ENCODE data around the gene ANK2. TPM values are rescaled to one million over a fixed set of nuclear protein-coding genes. Genes with fewer than 3 reads are reported as not detected.
A peak's percentile ranks its signal among the peaks of the same experiment; 100 is the strongest.

ANK2 gene
- total RNA-seq, 2 donors from 2014 or later = 6.6 to 7.1 TPM

- Mint-ChIP-seq H3K9me3 (peaks cover 0 to 2% of the 10 kb centered on the region in 2 donors), H3K27me3 (ENCODE audit: low read depth) (peaks cover 8% of the 10 kb centered on the region), H3K27ac (no peak overlapping the region), H3K4me1 (ENCODE audit: low read depth) (no peaks in the 10 kb centered on the region), H3K36me3 (ENCODE audit: insufficient read depth in 2 of 2) (no peaks in the 10 kb centered on the region), H3K4me3 (no peak overlapping the region)
- ATAC-seq (replicated peaks in 1 of 2) (no peak), DNase-seq (no peak)
Measured at GRCh38 chr4:113114884-113115283, 65.4 kb downstream of the ANK2 start.

DNA sequence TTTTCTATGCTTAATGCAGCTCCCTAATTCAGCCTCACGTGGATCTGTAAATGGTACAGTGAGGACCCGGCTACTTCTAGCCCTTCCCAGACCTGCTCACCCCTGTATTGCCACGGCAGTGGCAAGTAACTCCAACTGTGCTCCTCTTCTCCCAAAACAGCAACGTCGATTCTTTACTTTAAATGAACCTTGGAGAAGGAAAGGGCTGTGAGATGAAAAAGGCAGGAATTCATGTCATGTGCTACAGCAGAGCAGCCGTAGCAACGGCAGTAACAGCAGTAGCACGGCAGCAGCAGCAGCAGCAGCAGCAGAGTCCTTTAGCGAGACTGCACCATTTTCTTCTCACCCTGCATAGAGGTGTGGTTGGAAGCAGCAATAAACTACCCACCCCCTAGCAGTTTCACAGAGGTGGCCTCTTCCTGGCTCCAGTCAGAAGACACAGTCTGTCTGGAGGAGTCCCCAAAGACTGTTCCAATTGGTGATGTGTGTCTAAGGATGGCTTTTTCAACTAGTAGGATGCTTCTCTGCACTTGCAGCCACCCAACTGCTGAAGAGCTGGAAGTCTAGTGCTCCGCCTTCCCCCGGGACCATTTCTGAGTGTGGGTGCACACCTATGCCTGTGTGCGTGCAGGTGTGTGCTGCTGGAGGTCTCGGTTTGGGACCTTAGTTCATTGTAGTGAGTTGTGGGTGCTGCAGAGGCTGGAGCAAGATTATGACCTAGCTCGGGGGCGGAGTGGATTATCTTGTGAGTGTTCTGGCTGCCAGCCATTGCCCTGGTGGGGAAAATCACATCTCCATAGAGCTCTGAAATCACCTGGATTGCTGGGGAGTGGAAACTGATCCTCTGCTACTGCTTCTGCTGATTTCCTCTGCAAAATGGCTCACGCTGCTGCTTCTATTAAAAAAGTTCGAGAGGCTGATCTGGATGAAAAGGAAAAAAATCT, 67.2 kb downstream of the ANK2 start:
- DNase-seq = no peak
- Mint-ChIP-seq H3K36me3 (ENCODE audit: insufficient read depth in 2 of 2) (no peaks in the 10 kb centered on the region), H3K27ac (no peak overlapping the region), H3K4me1 (ENCODE audit: low read depth) (no peaks in the 10 kb centered on the region), H3K9me3 (peaks cover 0 to 2% of the 10 kb centered on the region in 2 donors), H3K4me3 (no peak overlapping the region), H3K27me3 (ENCODE audit: low read depth) (peaks cover 8% of the 10 kb centered on the region)
- ATAC-seq (replicated peaks in 1 of 2) = no peak

GRCh38 chr4:113117358-113117702, 67.9 kb downstream of the ANK2 start:
- H3K27me3 Mint-ChIP-seq (ENCODE audit: low read depth) = peaks cover 8% of the 10 kb centered on the region
- ATAC-seq (replicated peaks in 1 of 2) (no peak), DNase-seq (no peak)
- no peak overlapping the region for H3K4me3 Mint-ChIP-seq
- H3K27ac Mint-ChIP-seq = no peak overlapping the region
- peaks cover 0 to 2% of the 10 kb centered on the region in 2 donors for H3K9me3 Mint-ChIP-seq
- no peaks in the 10 kb centered on the region for H3K4me1 Mint-ChIP-seq (ENCODE audit: low read depth)
- H3K36me3 Mint-ChIP-seq (ENCODE audit: insufficient read depth in 2 of 2) = no peaks in the 10 kb centered on the region

GRCh38 chr4:113122066-113122465, 72.6 kb downstream of the ANK2 start:
- H3K27me3 Mint-ChIP-seq (ENCODE audit: low read depth) = peaks cover 6% of the 10 kb centered on the region
- ATAC-seq (replicated peaks in 1 of 2) (peak in 1 of 2 donors; percentile 33), DNase-seq (no peak)
- no peak overlapping the region for H3K4me3 Mint-ChIP-seq
- H3K36me3 Mint-ChIP-seq (ENCODE audit: insufficient read depth in 2 of 2) = no peaks in the 10 kb centered on the region
- no peaks in the 10 kb centered on the region for H3K4me1 Mint-ChIP-seq (ENCODE audit: low read depth)
- H3K27ac Mint-ChIP-seq = no peak overlapping the region
- H3K9me3 Mint-ChIP-seq = peaks cover 0 to 2% of the 10 kb centered on the region in 2 donors

DNA sequence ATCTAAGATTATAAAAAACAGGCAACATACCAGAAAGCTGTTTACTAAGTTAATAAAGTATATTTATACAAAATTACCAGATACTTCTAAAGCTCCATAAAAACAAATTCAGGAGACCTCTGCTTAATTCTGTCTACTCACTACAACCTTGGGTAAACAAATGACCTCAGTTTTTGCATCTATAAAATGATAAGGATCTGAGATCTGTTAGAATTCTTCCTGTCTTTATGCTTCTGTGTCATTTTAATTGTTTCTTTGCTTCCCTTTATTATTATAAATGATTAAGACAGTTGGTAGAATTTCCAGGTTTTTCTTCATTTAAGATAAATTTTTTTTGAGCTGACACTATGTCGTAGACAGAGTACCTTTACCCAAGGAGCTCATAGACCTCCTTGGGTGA, 76.0 kb downstream of the ANK2 start:
- Mint-ChIP-seq H3K9me3 (no peaks in the 10 kb centered on the region), H3K27me3 (ENCODE audit: low read depth) (no peaks in the 10 kb centered on the region), H3K4me1 (ENCODE audit: low read depth) (no peaks in the 10 kb centered on the region), H3K4me3 (no peak overlapping the region), H3K36me3 (ENCODE audit: insufficient read depth in 2 of 2) (no peaks in the 10 kb centered on the region), H3K27ac (no peak overlapping the region)
- DNase-seq (no peak), ATAC-seq (replicated peaks in 1 of 2) (no peak)

GRCh38 chr4:113131136-113131535, 81.7 kb downstream of the ANK2 start:
- no peak overlapping the region for H3K4me3 Mint-ChIP-seq
- no peak overlapping the region for H3K27ac Mint-ChIP-seq
- no peak for DNase-seq
- no peaks in the 10 kb centered on the region for H3K4me1 Mint-ChIP-seq (ENCODE audit: low read depth)
- peaks cover 0 to 2% of the 10 kb centered on the region in 2 donors for H3K9me3 Mint-ChIP-seq
- no peak for ATAC-seq (replicated peaks in 1 of 2)
- H3K27me3 Mint-ChIP-seq (ENCODE audit: low read depth) = no peaks in the 10 kb centered on the region
- no peaks in the 10 kb centered on the region for H3K36me3 Mint-ChIP-seq (ENCODE audit: insufficient read depth in 2 of 2)

GRCh38 chr4:113131621-113132020, 82.2 kb downstream of the ANK2 start:
- Mint-ChIP-seq H3K27ac (no peak overlapping the region), H3K4me3 (no peak overlapping the region), H3K4me1 (ENCODE audit: low read depth) (no peaks in the 10 kb centered on the region), H3K9me3 (peaks cover 0 to 2% of the 10 kb centered on the region in 2 donors), H3K36me3 (ENCODE audit: insufficient read depth in 2 of 2) (no peaks in the 10 kb centered on the region), H3K27me3 (ENCODE audit: low read depth) (no peaks in the 10 kb centered on the region)
- ATAC-seq (replicated peaks in 1 of 2) (no peak), DNase-seq (no peak)

- ATAC-seq (replicated peaks in 1 of 2) = no peak
- Mint-ChIP-seq H3K9me3 (no peaks in the 10 kb centered on the region), H3K4me1 (ENCODE audit: low read depth) (no peaks in the 10 kb centered on the region), H3K4me3 (no peak overlapping the region), H3K27me3 (ENCODE audit: low read depth) (no peaks in the 10 kb centered on the region), H3K27ac (no peak overlapping the region), H3K36me3 (ENCODE audit: insufficient read depth in 2 of 2) (no peaks in the 10 kb centered on the region)
- DNase-seq = no peak
Measured at GRCh38 chr4:113141901-113142346, 92.5 kb downstream of the ANK2 start.

- Mint-ChIP-seq H3K27ac (no peak overlapping the region), H3K4me1 (ENCODE audit: low read depth) (no peaks in the 10 kb centered on the region), H3K4me3 (no peak overlapping the region), H3K36me3 (ENCODE audit: insufficient read depth in 2 of 2) (no peaks in the 10 kb centered on the region), H3K27me3 (ENCODE audit: low read depth) (no peaks in the 10 kb centered on the region), H3K9me3 (no peaks in the 10 kb centered on the region)
- ATAC-seq (replicated peaks in 1 of 2) (no peak), DNase-seq (no peak)
Measured at GRCh38 chr4:113142351-113142750, 92.9 kb downstream of the ANK2 start.

DNA sequence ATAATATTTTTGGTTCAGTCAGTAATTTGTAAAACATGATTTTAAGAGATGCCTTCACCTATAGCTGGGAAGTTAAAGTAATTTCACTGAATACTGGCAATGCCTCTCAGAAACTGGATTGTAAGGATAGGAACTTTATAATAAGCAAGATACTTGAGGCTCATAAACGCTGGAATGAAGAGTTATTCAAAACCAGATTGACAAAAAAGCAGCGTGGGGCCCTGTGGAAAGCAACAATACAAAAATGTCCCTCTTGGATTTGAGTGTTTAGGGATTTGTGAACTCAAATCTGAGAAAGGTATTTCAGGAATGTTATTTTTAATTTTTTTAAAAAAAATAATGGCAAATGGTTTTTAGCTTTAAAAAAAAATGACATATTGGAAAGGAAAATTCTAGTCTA, 94.6 kb downstream of the ANK2 start:
- Mint-ChIP-seq H3K27me3 (ENCODE audit: low read depth) (no peaks in the 10 kb centered on the region), H3K4me3 (no peak overlapping the region), H3K9me3 (peaks cover 0 to 3% of the 10 kb centered on the region in 2 donors), H3K27ac (no peak overlapping the region), H3K36me3 (ENCODE audit: insufficient read depth in 2 of 2) (no peaks in the 10 kb centered on the region), H3K4me1 (ENCODE audit: low read depth) (no peaks in the 10 kb centered on the region)
- no peak for DNase-seq
- ATAC-seq (replicated peaks in 1 of 2) = no peak

DNA sequence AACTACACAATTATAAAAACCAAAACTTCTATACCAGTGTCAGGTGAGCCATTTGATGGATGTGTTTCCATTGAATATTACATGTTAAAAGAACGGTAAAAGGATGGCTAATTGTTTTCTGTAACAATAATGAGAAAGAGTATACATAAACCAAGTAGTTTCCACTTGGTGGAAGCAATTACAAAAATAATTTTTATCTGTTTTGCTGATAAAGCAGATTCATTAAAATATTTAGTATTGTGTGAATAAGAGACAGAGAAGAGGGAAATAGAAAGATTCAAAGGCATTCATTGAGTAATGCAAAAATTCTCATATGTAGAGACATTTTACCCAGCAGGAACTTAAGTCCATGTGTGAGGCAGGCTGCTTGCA, 95.7 kb downstream of the ANK2 start:
- H3K36me3 Mint-ChIP-seq (ENCODE audit: insufficient read depth in 2 of 2) = no peaks in the 10 kb centered on the region
- H3K4me3 Mint-ChIP-seq = no peak overlapping the region
- ATAC-seq (replicated peaks in 1 of 2) = no peak
- H3K27ac Mint-ChIP-seq = no peak overlapping the region
- DNase-seq = no peak
- no peaks in the 10 kb centered on the region for H3K27me3 Mint-ChIP-seq (ENCODE audit: low read depth)
- H3K9me3 Mint-ChIP-seq = peaks cover 0 to 3% of the 10 kb centered on the region in 2 donors
- H3K4me1 Mint-ChIP-seq (ENCODE audit: low read depth) = no peaks in the 10 kb centered on the region

DNA sequence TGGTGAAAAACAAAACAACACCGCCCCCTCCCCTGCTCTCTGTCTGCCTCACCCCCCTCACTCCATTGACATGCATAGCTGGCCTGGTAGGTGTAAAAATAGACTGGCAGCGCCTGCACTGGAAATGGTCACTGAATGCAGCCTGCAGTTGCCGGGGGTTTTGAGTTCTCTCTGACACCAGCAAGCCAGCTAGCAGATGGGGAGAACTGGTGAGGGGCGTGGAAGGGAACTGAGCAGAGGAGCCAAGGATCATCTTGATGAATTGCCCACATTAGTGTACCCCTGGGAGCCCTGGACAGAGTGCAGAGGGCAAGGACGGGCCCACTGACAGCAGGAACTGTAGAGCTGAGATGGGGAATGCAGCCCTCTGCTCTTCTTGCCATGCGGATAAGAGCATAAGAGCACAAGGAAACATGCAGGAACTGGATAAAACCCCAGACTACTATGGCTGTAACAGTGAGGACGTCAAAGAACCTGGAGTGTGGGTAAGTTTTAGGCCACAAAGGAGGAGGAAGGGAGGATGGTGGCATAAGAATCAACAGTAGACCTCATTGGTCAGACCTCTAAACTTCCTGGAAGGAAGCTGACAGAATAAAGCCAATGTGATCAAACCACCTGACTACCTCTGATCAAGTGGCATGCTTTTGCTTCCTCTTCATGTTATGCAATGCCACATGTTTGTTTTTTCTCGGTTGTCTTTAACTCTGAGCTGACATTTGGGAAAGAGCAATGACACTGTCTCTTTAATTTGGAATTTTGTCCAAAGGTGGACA, 96.3 kb downstream of the ANK2 start:
- Mint-ChIP-seq H3K36me3 (ENCODE audit: insufficient read depth in 2 of 2) (no peaks in the 10 kb centered on the region), H3K27me3 (ENCODE audit: low read depth) (no peaks in the 10 kb centered on the region), H3K4me1 (ENCODE audit: low read depth) (no peaks in the 10 kb centered on the region), H3K27ac (no peak overlapping the region), H3K9me3 (peaks cover 0 to 3% of the 10 kb centered on the region in 2 donors), H3K4me3 (no peak overlapping the region)
- DNase-seq (no peak), ATAC-seq (replicated peaks in 1 of 2) (no peak)

- DNase-seq (no peak), ATAC-seq (replicated peaks in 1 of 2) (peak; percentile 74 to 91)
- H3K4me1 Mint-ChIP-seq (ENCODE audit: low read depth) = no peaks in the 10 kb centered on the region
- H3K27me3 Mint-ChIP-seq (ENCODE audit: low read depth) = no peaks in the 10 kb centered on the region
- peak overlapping the region; percentile 62 to 77 for H3K4me3 Mint-ChIP-seq
- peak overlapping the region; percentile 79 for H3K27ac Mint-ChIP-seq
- H3K9me3 Mint-ChIP-seq = peaks cover 0 to 3% of the 10 kb centered on the region in 2 donors
- H3K36me3 Mint-ChIP-seq (ENCODE audit: insufficient read depth in 2 of 2) = no peaks in the 10 kb centered on the region
Measured at GRCh38 chr4:113146876-113147358, 97.5 kb downstream of the ANK2 start.

All from activated T-cell treated with anti-CD3 and anti-CD28 coated beads, Interleukin-2, amount 50 U/mL, for 72 hours (primary cell).